Right forelimb (tissue), 1 donor: ENCODE measurements around the gene ZNF423.
"Not testable (repeated sequence)": the region's sequence is repeated elsewhere in the genome, so short reads cannot be mapped to it uniquely, and the experiment has no call there.

ENCODE experiments used
- DNase-seq: peaks from one replicate; pipeline ENCODE4 v3.0.0-alpha.2; 2018

The ZNF423 gene

DNA sequence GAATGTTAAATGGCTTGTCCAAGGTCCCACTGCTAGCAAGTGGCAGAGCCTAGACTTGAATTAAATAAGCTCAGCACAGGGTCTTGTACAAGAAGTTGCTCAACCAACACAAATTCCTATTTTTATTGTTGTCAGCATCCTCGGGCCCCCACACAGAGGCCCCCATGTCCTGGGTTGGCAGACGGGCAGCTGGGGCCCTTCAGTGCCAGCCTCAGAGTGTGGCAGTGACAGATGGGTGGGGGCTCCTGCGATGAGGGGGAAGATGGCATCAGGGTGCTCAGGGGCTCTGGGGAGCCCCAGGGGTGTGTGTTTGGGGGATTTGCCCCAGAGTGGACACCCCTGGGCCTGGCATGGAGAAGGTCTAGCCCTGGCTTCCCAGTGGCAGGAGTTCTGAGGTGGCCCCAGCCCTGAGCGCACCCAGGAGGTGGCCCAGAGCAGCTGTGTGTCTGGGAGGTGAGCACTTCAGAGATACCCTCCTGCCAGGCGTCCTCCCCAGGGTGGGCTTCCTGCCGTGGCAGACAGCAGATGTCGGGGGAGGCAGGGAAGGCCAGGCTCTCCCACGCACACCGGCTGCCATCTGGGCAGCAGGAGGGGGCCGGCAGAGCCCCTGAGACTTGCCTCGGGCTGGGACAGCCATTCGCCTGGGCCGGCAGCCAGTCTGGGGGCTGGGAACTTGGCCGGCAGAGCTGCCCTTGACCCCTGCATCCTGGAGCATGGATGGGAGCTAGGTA, 331.5 kb downstream of the ZNF423 start:
- no peak for DNase-seq

DNA sequence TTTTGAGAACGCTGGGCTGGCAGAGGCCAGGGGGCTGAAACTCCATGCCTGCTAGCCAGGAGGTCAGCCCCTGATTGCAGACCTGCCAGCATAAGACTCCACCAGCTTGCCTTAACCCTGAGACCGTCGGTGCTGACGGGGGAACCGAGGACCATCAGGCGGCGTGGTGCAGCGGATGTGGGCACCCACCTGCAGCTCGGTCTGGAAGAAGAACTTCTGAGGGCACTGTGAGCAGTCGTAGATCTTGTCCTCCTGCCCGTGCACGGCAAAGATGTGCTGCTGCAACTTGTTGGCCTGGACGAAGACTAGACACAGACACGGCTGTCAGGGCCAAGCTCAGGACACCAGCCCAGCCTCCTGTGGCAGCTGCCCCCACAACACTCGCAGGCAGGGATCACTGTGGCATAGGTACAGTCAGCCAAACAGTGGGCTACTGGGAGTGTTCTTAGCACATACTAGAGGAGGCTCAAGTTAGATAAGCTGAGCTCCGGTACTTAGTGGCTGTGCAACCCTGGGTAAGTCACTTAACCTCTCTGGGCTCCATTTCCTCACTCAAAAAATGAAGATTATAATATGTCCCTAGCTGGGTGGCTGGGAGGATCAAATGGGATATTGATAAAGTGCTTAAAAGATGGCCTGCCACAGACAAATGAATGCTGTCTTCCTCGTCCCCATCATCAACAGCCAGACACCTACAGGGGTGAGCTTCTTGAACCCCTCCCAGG, 332.3 kb downstream of the ZNF423 start:
- no peak for DNase-seq

DNA sequence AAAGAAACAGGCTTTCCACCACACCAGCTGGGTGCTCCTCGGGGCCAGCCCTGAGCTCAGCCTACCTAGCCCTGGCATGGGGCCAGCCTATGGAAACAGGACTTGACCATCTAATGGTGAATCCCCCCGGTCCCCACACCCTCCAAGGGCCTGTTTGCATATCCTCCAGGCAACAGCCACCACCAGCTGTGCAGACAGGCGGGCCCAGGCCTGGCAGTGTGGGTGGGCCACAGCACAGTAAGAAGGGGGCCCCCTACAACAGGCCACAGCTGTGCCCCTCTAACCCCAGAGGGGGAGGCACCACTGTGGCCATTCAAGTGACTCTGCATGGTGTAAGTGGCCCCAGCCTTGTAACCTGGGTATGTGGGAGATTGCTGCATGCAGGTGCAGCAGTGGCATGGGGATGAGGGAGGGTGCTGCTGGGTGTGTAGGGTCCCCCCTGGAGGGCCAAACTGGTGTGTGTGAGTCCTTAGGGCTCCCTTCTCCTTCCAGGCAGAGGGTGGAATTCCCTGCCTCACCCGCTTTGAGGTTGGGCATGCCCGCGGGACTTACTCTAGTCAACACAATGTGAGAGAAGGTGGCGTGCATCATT, 334.1 kb downstream of the ZNF423 start:
- no peak for DNase-seq

DNA sequence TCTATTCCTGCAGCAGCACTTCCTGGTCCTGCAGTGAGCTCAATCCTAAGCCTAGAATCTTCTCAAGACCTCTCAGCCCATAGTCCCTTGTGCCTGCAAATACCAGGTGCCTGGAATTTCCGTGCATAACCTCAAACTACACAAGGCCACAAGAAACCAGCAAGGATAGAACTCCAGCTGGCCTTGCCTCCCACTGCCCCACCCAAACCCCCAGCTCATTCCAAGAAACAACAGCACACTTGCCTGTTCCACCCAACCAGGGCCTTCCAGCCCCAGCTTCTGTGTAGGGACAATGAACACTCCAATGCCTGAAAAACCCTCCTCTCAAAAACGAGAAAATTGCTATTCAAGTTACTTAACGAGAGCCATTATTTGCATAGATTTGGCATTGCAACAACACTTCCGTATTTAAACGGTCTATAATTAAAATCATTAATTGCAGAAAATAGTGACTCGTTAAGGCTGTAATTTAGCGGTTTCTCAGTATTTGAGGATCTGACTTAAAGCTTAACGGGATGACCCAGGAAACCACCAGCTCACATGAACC, 335.3 kb downstream of the ZNF423 start:
- DNase-seq: no peak

DNA sequence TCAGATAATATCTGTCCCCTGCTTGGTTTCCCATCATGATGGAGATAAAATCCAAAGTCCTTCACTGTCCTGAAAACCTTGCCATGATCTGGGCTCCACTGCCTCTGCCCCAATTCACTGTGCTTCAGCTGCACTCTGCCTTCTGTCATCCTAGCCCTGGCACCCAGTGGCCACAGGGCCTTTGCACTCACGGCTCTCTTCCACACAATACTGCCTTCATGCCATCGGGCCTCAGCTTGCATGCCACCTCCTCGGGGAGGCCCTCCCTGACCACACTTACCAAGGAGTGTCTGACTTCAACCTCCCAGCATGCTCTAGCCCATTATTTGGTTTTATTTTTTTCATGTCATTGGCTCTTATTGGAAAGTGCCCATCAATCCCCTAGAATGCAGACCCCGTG, 336.2 kb downstream of the ZNF423 start:
- DNase-seq: no peak

DNA sequence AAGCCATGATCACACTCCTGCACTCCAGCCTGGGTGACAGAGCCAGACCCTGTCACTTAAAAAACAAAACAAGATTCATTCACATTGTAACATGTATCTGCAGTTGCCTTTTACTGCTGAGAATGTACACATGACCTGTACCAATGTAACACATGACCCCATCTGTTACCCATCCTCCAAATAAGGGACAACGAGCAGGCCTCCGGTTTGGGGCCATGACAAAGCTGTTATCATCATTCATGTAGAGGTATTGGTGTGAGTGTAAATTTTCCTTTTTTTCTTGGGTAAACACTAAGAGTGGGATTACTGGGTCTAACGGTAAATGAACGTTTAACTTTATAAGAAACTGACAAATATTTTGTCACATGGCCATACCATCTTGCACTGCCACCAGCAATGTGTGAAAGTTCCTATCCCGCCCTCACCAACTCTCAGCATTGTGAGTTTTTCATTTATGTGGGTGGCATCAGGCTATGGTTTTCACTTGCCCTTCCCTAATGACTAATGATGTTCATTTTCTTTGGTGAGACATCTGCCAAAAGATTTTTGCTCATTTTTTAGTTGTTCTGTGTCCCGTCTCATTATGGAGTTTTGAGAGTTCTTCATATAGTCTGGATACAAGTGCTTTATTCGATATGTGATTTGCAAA, 336.8 kb downstream of the ZNF423 start:
- DNase-seq: no peak

DNA sequence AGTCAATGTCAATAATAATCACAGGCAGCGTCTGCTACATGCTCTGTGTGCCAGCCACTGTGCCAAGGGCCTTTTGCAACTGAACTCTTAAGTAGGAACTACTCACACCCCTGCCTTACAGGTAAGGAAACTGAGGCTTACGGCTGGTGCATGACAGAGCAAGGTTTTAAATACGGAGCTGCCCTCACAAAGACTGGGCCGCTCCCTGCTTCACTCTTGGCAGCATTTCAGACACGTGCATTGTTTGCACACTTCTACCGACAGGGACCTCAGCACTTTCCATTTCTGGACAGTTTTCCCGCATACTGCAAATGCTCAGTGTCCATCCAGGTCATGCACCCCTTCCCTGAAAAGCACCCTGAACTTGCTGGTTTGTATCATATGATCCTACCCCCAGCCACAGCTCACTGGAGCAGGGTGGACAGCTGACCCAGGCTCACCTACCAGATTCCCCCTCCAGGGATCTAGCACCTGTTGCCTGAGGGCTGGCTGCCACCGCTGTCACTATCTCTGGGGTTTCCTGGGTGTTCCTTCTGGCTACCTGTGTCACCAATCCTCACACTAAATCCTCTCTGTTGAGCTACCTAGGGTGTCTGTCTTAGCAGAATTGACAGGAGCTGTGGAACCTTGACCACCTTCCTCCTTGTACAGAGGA, 339.4 kb downstream of the ZNF423 start:
- no peak for DNase-seq

DNA sequence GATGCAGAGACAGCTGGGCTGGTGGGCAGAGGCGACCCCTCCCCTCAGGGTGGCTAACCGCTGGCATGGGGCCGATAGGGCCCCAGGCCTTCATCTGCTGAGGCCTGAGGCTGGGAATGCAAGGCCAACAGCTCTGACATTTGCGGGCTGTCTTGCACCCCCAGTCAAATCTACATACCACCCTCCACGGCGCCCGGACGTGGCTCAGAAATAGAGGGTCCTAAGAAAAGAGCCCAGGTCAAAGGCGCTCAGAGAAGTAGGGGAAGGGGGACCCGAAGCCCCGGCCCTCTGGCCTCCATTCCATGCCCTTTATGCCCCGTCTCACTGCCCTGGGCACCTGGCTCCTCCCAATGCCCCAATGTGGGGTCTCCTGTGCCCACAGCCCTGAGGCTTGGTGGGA, 340.1 kb downstream of the ZNF423 start:
- no peak for DNase-seq

DNA sequence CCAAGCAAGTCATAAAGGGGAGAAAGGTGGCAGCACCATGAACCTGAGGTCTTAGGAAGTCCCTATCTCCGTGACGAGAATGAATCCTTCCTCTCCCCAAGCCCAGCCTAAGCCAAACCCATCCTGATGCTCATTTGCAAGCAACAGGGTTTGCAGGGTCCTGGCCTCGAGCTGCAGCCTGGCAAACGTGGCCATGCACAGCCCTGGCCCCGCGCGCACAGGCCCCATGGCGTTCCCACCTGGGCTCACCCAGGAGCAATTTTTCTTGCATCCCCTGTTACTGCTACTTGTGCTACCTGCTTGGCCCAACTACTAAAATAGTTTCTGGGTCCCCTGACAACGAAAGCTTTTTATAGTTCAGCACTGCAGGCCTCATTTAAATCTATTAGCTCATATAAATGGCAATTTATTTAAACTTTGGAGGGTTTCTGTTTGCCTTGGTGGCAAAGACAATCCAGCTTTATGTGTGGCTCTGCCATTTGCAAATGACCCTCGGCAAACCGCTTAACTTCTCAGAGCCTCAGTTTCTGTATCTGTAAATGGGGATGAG, 340.8 kb downstream of the ZNF423 start:
- DNase-seq: no peak

DNA sequence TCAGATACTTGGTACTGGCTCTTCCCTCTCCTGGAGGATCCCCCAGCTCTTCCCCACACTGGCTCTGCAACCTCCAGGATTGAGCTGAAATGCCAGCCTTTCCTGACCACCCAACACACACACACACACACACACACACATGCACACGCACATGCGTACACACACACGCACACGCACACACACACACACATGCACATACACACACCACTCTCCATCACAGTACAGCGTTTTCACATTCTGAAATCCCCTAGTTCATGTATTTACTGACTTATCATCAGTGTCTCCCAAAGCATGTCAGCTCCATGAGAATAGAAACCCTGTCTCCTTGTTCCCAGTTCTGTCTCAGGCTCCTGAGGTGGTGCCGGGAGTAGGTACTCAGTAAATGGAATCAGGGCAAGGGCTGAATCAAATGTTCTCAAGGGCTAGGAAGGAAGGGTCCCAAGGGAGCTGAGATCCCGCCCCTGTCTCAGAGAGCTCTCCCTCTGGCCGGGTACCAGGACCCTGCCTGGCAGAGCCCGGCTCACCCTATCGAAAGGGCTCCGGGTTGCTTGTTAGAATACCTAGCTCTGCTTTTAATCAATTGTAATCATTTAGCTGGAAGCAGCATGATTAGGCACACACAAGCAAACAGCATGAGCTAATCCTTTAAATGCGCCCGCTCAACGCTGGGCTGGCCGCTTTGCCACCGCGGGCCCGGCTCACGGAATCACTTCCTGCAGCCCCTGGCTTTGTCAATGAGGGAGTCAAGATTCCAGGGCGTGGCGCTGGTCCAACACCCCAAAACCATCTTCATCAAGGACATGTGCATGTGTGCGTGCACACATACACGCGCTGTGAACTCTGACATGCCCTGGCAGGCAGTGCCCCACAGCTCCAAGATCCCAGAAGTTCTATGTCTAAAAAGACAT, 341.6 kb downstream of the ZNF423 start:
- no peak for DNase-seq

DNA sequence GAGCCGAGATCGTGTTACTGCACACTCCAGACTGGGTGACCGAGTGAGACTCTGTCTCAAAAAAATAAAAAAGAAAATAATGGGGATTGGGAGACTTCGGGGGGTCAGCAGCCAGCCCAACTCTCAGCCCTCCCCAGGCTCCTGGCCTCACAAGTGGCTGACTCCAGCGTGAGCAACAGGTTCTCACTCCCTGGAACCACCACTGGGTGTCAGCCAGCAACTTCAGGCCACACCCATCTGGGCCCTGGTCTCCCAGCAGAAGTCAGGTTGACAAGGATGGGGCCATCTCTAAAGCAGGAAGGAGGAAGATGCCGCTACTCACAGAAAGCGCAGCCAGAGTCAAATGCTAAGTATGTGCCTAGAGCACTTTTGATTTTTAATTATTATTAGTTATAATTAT, 342.9 kb downstream of the ZNF423 start:
- DNase-seq: no peak

DNA sequence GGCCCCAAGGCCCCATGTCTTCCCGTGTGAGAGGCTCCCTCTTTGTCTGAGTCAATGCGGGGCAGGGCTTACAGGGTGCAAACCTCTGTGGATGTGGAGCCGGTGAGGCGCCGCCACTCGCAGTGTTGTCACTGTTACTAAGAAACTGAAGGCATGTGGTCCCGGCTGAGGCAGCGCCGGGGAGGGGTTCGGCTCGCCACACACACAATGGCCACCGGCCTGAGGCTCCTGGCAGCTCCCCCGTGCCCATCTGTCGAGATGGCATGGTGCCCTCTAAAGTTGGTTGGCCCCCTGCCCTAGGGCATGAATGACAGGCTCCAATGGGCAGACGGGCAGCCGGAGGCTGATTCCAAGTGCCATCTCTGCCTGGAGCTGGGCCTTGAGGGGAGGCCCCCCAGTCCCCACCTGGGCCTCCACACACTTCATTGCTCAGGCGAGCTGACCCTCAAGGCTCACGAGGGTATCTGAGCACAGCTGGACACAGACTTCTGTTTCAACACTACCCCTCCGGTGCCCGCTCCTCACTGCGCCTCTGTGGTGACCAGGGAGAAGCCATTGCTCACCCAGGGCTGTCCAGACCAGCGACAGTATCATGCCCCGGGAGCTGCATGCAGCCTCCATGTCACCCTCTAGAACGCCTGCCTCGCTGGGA, 345.1 kb downstream of the ZNF423 start:
- peak; percentile 70 for DNase-seq

DNA sequence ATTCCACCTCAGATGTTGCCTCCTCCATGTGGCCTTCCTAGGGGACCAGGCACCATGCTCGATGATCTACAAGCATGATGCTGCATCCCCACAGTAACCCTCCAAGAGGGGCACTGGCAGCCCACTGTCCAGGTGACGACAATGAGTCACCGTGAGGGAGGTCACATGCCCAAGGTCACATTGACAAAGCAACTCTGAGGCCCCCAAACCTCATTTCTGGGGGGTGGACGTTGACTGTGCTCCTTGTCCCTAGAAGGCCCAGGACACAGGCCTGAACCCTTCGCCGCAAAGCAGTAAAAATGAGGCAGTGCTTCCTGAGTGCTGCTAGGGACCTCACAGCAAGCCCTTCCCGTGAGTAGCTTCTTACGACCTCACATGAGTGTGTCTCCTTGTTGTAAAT, 345.8 kb downstream of the ZNF423 start:
- no peak for DNase-seq

DNA sequence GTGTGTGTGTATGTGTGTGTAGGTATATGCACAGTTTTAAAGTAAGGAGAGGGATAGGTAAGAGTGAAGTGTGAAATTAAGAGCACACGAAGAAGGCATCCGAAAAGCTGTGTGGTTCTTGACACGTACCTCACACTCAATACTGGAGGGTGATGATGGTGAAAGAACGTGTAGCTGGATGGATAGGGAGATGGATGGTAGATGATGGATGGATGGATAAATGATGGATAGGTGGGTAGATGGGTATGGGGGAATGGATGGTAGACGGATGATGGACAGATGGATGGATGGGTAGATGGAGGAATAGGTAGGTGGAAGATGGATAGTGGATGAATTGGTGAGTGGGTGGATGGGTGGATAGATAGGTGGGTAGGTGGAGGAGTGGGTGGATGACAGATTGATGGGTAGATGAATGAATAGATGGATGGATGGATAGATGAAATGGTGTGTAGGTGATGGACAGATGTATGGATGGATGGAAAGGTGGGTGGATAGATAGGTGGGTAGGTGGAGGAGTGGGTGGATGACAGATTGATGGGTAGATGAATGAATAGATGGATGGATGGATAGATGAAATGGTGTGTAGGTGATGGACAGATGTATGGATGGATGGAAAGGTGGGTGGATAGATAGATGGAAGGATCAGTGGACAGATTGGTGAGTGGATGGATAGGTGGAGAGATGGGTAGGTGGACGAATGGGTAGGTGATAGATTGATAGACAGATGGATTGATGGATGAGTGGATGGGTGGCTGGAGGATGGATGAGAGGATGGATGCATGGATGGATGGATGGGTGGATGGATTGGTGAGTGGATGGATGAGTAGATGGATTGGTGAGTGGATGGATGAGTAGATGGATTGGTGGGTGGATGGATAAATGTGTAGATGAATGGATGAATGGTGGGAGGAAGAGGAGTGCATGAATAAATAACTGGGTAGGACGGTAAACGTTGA, 349.6 kb downstream of the ZNF423 start:
- not testable (repeated sequence) for DNase-seq

DNA sequence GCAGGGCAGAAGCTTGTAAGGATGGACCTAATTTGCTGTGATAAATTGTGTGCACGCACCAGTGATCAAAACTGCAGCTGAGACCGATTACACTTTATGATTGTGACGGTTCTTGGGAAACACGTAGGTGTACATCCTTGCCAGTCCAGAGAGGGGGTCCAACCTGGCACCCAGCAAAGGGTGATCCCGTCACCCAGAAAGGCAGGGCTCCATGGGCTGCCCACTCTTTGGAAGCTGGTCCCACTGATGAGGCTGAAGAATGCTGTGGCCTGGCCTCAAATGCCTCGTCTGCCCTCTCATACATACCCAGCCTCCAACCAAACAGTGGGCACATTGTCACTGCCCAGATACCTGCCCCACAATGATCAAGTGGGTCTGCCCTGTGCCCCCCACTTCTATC, 350.4 kb downstream of the ZNF423 start:
- no peak for DNase-seq

DNA sequence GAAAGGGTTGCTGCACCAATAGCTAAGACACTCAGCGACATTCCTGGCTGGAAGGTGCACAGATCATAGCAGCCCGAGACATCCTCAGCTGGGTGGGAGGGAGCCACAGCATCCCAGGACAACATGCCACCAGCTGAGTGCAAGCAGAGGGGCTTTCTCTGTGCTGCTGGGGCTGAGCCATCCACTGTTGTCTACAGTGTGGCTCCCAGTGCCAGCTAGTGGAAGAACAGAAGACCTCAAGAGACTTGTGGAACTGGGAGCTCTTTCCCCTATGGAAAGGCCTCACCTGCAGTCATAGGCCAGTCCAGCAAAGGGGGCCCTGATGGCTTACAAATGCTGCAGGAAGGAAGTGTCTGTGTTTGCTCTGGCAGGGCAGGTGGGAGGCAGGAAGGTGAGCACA, 351.3 kb downstream of the ZNF423 start:
- DNase-seq: no peak

DNA sequence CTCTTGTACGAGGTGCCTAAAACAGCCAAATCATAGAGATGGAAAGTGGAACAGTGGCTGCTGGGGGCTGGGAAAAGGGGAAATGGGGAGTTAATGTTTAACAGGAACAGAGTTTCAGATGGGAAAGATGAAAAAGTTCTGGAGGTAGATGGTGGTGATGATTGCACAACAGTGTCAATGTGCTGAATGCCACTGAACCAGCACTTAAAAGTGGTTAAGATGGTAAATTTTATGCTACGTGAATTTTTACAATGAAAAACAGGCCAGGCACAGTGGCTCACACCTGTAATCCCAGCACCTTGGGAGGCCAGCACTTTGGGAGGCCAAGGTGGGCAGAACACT, 351.9 kb downstream of the ZNF423 start:
- no peak for DNase-seq

DNA sequence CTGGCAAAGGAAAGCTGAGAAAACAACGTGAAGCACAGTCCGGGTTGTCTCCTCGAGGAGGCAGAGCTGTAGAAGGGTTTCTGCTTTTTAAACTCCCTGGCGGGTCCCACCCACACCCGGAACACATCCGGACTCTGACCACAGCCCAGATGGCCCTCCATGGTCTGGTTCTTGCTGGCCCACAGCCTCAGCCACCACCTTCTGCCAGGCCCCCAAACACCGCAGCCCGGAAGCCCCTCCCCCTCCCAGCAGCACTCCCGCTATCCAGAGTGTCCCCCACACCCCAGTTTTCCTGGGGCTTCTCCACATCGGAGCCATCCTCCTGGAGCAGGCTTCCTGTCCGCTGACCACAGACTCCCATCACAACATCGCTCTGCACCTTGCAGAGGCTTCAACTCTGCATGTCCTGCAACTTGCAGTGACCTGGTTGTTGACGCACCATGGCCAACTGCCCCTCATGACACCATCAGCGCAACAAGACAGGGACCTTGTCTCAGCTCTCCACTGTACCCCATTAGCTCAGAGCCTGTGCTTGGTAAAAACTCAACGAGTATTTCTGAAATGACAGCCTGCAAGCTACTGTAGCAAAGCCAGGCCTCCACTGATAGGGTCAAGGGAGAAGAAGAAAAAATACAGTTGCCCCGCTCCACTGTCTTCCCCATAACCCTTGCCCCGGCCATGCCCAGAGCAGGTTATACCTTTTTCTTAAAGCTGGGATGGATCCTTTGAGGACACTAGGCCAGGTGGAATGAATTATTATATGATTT, 352.5 kb downstream of the ZNF423 start:
- no peak for DNase-seq
